Measurements from ENCODE around the gene PDSS2. TPM values are rescaled to one million over a fixed set of nuclear protein-coding genes. Genes with fewer than 3 reads are reported as not detected.

Gene PDSS2
- total RNA-seq, 1 experiment from 2014 or later: 12.1 TPM

DNA sequence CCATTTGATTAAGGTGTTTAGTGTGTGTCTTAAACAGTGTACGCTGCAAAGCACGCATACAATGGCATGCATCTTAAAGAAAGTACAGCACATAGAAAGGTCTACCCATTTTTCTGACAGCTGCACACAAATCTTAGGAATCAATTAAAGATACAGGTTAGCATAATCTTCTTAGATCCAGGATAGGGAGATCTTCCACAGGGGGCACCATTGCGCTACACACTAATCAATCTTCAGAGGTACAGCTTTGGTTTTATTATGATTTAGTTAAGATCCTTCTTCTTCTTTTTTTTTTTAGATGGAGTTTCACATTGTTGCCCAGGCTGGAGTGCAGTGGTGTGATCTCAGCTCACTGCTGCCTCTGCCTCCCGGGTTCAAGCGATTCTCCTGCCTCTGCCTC is 280.4 kb downstream of the PDSS2 start:
- no peak for DNase-seq

More for the DNA sequence above, 280.4 kb downstream of the PDSS2 start:
- no peaks in the 10 kb centered on the region for H3K4me1 ChIP-seq (ENCODE audit: insufficient read depth, low read length)
- no peak overlapping the region for H2BK20ac ChIP-seq (ENCODE audit: low read depth, low read length, poor library complexity, severe bottlenecking)
- H3K27ac Mint-ChIP-seq: no peak overlapping the region
- H2BK5ac ChIP-seq (ENCODE audit: insufficient read length, low read length): no peak overlapping the region
- no peaks in the 10 kb centered on the region for H3K23me2 ChIP-seq (ENCODE audit: insufficient read length, low read depth, low read length, poor library complexity, severe bottlenecking)
- H3K27ac ChIP-seq (ENCODE audit: insufficient read length, low read depth, low read length): no peak overlapping the region
- no peak overlapping the region for H2AK5ac ChIP-seq (ENCODE audit: insufficient read length, low read length)
- H3K4me1 Mint-ChIP-seq: no peaks in the 10 kb centered on the region
- H2BK120ac ChIP-seq (ENCODE audit: low read depth, low read length, poor library complexity, severe bottlenecking): no peak overlapping the region
- no peak overlapping the region for H4K8ac ChIP-seq (replicated peaks; ENCODE audit: insufficient read length, low read depth, low read length)
- H3T11ph ChIP-seq (ENCODE audit: low read length): no peak overlapping the region
- no peak overlapping the region for H3K18ac ChIP-seq (ENCODE audit: insufficient read length, low read depth, low read length)
- H3K9ac ChIP-seq (ENCODE audit: extremely low read depth, insufficient read length, low read length): no peak overlapping the region
- H3K79me1 ChIP-seq (ENCODE audit: insufficient read depth, low read depth, low read length, poor library complexity, severe bottlenecking): no peaks in the 10 kb centered on the region
- no peak overlapping the region for H4K91ac ChIP-seq (ENCODE audit: insufficient read length, low read depth, low read length)
- no peak overlapping the region for H3K4me2 ChIP-seq (ENCODE audit: insufficient read depth, insufficient read length, low read length)
- H2BK12ac ChIP-seq (ENCODE audit: insufficient read length, low read depth, low read length): no peak overlapping the region
- H4K5ac ChIP-seq (ENCODE audit: insufficient read length, low read depth, low read length): no peak overlapping the region
- no peaks in the 10 kb centered on the region for H3K9me3 Mint-ChIP-seq
- no peak overlapping the region for H3K23ac ChIP-seq (ENCODE audit: insufficient read length, low read depth, low read length)
- no peaks in the 10 kb centered on the region for H3K27me3 Mint-ChIP-seq (ENCODE audit: low read depth)
- H3K27me3 ChIP-seq (ENCODE audit: insufficient read depth, low read length): no peaks in the 10 kb centered on the region
- no peak overlapping the region for H3K14ac ChIP-seq (ENCODE audit: insufficient read depth, low read length)
- no peaks in the 10 kb centered on the region for H3K9me3 ChIP-seq (ENCODE audit: control insufficient read depth, low read depth, low read length)
- H2AFZ ChIP-seq (ENCODE audit: low read length): no peak overlapping the region
- TF ChIP-seq, protein P1, sequence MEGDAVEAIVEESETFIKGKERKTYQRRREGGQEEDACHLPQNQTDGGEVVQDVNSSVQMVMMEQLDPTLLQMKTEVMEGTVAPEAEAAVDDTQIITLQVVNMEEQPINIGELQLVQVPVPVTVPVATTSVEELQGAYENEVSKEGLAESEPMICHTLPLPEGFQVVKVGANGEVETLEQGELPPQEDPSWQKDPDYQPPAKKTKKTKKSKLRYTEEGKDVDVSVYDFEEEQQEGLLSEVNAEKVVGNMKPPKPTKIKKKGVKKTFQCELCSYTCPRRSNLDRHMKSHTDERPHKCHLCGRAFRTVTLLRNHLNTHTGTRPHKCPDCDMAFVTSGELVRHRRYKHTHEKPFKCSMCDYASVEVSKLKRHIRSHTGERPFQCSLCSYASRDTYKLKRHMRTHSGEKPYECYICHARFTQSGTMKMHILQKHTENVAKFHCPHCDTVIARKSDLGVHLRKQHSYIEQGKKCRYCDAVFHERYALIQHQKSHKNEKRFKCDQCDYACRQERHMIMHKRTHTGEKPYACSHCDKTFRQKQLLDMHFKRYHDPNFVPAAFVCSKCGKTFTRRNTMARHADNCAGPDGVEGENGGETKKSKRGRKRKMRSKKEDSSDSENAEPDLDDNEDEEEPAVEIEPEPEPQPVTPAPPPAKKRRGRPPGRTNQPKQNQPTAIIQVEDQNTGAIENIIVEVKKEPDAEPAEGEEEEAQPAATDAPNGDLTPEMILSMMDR (conservative IDR thresholded peaks at IDR 0.05): peak; percentile 57
- WGBS (ENCODE audit: extremely low coverage, insufficient read length, low lambda C conversion rate): no CpG with 5 or more reads among the region's 5 CpGs
- H2BK15ac ChIP-seq (ENCODE audit: low read depth, low read length): no peak overlapping the region
- no peak overlapping the region for H3K4ac ChIP-seq (ENCODE audit: low read depth, low read length)
- H3K36me3 Mint-ChIP-seq (ENCODE audit: insufficient read depth in 1 of 3, low read depth in 3 of 3): no peaks in the 10 kb centered on the region
- H3K4me3 Mint-ChIP-seq: no peak overlapping the region
- H3K79me2 ChIP-seq (ENCODE audit: insufficient read depth, low read length): no peaks in the 10 kb centered on the region
- no peaks in the 10 kb centered on the region for H4K20me1 ChIP-seq (ENCODE audit: control insufficient read depth, insufficient read depth, insufficient read length)
- no peak overlapping the region for H3K56ac ChIP-seq (ENCODE audit: insufficient read length, low read depth, low read length)
